ENCODE data around the gene RGS10.

DNA sequence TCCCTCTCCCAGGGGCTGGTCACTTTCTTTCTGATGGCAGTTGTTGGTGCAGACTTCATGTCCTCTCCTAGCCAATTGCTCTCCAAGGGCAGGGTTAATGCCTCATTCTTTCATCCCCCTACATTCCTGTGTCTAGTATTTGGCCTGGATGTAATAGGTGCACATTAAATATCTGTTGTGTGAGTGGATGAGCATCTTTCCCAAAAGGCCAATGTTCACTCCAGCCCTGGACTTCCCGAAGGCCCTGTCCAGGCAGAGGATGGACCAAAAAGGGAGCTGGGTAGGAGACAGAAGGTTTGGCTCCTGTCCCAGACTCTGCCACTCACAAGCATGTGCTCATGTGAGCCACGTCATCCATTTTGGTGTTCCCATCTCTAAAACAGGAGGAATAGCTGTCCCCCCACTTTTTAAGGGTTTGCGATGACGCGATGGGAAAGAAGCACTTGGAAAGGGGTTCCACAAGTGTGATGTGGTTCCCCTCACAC lies 47.5 kb downstream of the RGS10 start:
- TF ChIP-seq, protein P1, sequence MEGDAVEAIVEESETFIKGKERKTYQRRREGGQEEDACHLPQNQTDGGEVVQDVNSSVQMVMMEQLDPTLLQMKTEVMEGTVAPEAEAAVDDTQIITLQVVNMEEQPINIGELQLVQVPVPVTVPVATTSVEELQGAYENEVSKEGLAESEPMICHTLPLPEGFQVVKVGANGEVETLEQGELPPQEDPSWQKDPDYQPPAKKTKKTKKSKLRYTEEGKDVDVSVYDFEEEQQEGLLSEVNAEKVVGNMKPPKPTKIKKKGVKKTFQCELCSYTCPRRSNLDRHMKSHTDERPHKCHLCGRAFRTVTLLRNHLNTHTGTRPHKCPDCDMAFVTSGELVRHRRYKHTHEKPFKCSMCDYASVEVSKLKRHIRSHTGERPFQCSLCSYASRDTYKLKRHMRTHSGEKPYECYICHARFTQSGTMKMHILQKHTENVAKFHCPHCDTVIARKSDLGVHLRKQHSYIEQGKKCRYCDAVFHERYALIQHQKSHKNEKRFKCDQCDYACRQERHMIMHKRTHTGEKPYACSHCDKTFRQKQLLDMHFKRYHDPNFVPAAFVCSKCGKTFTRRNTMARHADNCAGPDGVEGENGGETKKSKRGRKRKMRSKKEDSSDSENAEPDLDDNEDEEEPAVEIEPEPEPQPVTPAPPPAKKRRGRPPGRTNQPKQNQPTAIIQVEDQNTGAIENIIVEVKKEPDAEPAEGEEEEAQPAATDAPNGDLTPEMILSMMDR (conservative IDR thresholded peaks at IDR 0.05) = no peak
- no peak for TF ChIP-seq EZH2 (IDR thresholded peaks at IDR 0.05; ENCODE audit: low read depth)
